ENCODE measurements around the gene SYNE1.
A peak's percentile ranks its signal among the peaks of the same experiment; 100 is the strongest.

SYNE1 gene

GRCh38 chr6:152391179-152391880, 245.8 kb downstream of the SYNE1 start:
- Mint-ChIP-seq H3K27ac (no peak overlapping the region), H3K27me3 (peaks cover 9% of the 10 kb centered on the region), H3K36me3 (no peaks in the 10 kb centered on the region), H3K4me1 (no peaks in the 10 kb centered on the region), H3K9me3 (no peaks in the 10 kb centered on the region), H3K4me3 (no peak overlapping the region)
- ATAC-seq (ENCODE audit: low read depth) (no peak), DNase-seq (ENCODE audit: low spot score in 2 of 2) (no peak)

DNA sequence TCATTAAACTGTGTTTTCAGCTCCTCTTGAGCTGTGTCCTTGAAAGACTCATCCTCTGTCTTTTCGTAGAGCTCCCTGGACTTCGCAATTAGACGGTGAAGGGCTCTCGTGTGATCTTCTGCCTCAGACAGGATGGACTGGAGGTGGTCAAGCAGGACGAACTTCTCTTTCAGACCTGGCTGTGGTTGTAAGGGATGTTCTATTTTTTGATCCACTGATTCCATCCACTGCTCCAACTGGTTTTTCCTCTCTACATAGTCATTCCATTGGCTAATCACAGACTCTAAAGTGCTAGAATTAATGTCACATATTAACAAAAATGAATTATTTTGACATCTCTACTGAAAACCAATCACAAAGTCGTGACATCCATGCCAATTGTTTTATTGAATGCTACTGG, 250.1 kb downstream of the SYNE1 start:
- Mint-ChIP-seq H3K36me3 (no peaks in the 10 kb centered on the region), H3K4me1 (no peaks in the 10 kb centered on the region)

DNA sequence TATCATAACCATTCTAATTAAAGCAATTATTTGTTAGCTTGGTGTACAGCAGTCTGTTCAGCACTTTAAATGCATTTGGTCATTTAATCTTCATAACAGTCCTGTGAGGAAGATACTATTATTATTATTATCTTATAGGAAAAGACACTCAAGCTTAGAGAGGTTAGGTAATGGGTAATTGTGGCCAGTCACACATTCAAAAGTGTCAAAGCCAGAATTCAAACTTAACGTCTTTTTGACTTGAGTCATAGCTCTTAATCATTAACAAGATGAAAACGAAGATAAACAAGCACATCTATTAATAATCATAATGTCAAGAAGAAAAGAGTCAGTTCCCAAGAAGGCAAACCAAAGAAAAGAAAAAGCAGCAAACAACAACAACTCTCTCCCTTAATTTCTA, 251.0 kb downstream of the SYNE1 start:
- no peak overlapping the region for H3K4me3 Mint-ChIP-seq
- H3K36me3 Mint-ChIP-seq, result no peaks in the 10 kb centered on the region
- no peak overlapping the region for H3K27ac Mint-ChIP-seq
- ATAC-seq (ENCODE audit: low read depth) (no peak), DNase-seq (ENCODE audit: low spot score in 2 of 2) (no peak)
- no peaks in the 10 kb centered on the region for H3K4me1 Mint-ChIP-seq
- peaks cover 11% of the 10 kb centered on the region for H3K27me3 Mint-ChIP-seq
- no peaks in the 10 kb centered on the region for H3K9me3 Mint-ChIP-seq

More for the DNA sequence above, 250.1 kb downstream of the SYNE1 start:
- Mint-ChIP-seq H3K9me3 (no peaks in the 10 kb centered on the region), H3K4me3 (no peak overlapping the region), H3K27ac (no peak overlapping the region), H3K27me3 (peaks cover 11% of the 10 kb centered on the region)
- no peak for DNase-seq (ENCODE audit: low spot score in 2 of 2)
- no peak for ATAC-seq (ENCODE audit: low read depth)

GRCh38 chr6:152380993-152381898, 255.9 kb downstream of the SYNE1 start:
- ATAC-seq (ENCODE audit: low read depth) (no peak), DNase-seq (ENCODE audit: low spot score in 2 of 2) (no peak)
- H3K36me3 Mint-ChIP-seq, result no peaks in the 10 kb centered on the region
- no peak overlapping the region for H3K27ac Mint-ChIP-seq
- peaks cover 7% of the 10 kb centered on the region for H3K27me3 Mint-ChIP-seq
- H3K4me3 Mint-ChIP-seq, result no peak overlapping the region
- H3K4me1 Mint-ChIP-seq, result no peaks in the 10 kb centered on the region
- no peaks in the 10 kb centered on the region for H3K9me3 Mint-ChIP-seq

DNA sequence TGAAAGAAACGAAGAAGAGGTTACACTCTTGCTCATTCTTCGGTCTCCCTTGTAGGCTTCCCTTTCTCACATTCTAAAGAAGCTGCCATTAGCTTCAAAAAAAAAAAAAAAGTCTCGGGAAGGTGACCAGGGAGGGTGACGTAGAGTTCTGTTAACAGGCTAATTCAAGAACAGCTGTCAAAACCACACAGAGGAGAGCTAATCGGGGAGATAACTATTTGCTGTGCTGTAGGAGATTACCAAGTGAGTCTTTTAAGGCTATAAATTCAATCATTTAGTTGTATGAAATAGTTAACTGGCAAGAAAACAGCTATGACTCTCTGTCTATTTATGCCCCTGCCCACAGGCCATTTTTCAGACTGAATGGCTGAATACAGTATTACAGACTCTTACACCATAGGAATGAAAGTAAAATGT, 256.8 kb downstream of the SYNE1 start:
- H3K27ac Mint-ChIP-seq, result no peak overlapping the region
- no peaks in the 10 kb centered on the region for H3K36me3 Mint-ChIP-seq
- no peak overlapping the region for H3K4me3 Mint-ChIP-seq
- H3K9me3 Mint-ChIP-seq, result no peaks in the 10 kb centered on the region
- no peaks in the 10 kb centered on the region for H3K4me1 Mint-ChIP-seq
- H3K27me3 Mint-ChIP-seq, result peaks cover 7% of the 10 kb centered on the region
- ATAC-seq (ENCODE audit: low read depth) (no peak), DNase-seq (ENCODE audit: low spot score in 2 of 2) (no peak)

DNA sequence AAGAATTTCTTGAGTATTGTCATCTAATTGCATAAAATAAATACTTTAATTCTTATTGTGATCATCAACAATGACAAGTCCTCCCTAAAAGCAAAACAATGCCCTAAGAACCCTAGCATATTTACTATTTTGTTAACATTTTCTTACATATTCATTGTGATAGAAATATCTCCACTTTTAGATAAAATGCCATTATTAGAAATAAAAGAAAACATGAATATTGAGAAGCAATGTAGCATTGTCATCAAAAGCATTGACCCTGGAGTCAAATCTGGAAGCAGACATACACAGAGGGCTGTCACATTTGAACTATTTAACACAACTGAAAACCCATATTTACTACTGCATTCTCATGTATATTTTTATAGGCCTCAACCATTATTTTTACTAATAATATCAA, 257.7 kb downstream of the SYNE1 start:
- DNase-seq (ENCODE audit: low spot score in 2 of 2) (no peak), ATAC-seq (ENCODE audit: low read depth) (no peak)
- Mint-ChIP-seq H3K36me3 (no peaks in the 10 kb centered on the region), H3K27me3 (peaks cover 7% of the 10 kb centered on the region), H3K9me3 (no peaks in the 10 kb centered on the region), H3K4me3 (no peak overlapping the region), H3K27ac (no peak overlapping the region), H3K4me1 (no peaks in the 10 kb centered on the region)

DNA sequence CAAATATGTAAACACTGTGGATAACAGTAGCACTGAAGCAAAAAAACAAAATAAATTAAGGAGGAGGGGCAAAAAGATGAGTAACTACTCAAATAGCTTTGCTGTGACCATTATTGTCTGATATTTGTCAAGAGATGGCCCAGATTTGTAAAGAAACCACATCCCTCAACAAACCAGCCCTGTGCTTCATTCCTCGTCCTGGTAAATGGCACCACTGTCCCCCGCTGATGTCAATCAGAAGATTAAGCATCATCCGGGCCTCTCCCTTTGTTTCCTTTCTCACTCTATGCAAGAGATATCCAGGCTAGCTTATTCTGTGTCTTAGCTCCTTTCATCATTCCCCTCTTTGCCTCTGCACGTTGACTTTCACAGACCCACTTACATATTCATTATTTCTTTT, 259.0 kb downstream of the SYNE1 start:
- no peak for ATAC-seq (ENCODE audit: low read depth)
- no peak for DNase-seq (ENCODE audit: low spot score in 2 of 2)
- Mint-ChIP-seq H3K4me1 (no peaks in the 10 kb centered on the region), H3K4me3 (no peak overlapping the region), H3K27me3 (peaks cover 2% of the 10 kb centered on the region), H3K36me3 (no peaks in the 10 kb centered on the region), H3K9me3 (no peaks in the 10 kb centered on the region), H3K27ac (no peak overlapping the region)

GRCh38 chr6:152375197-152375596, 262.0 kb downstream of the SYNE1 start:
- Mint-ChIP-seq H3K4me3 (no peak overlapping the region), H3K36me3 (no peaks in the 10 kb centered on the region), H3K4me1 (no peaks in the 10 kb centered on the region), H3K27ac (no peak overlapping the region), H3K27me3 (peaks cover 9% of the 10 kb centered on the region), H3K9me3 (no peaks in the 10 kb centered on the region)
- ATAC-seq (ENCODE audit: low read depth) (no peak), DNase-seq (ENCODE audit: low spot score in 2 of 2) (no peak)

GRCh38 chr6:152372945-152373344, 264.2 kb downstream of the SYNE1 start:
- H3K27me3 Mint-ChIP-seq, result peaks cover 14% of the 10 kb centered on the region
- ATAC-seq (ENCODE audit: low read depth), result no peak
- H3K4me1 Mint-ChIP-seq, result no peaks in the 10 kb centered on the region

GRCh38 chr6:152371775-152372174, 265.4 kb downstream of the SYNE1 start:
- Mint-ChIP-seq H3K36me3 (no peaks in the 10 kb centered on the region), H3K4me3 (no peak overlapping the region), H3K9me3 (no peaks in the 10 kb centered on the region), H3K4me1 (no peaks in the 10 kb centered on the region), H3K27ac (no peak overlapping the region), H3K27me3 (peaks cover 14% of the 10 kb centered on the region)
- ATAC-seq (ENCODE audit: low read depth) (no peak), DNase-seq (ENCODE audit: low spot score in 2 of 2) (no peak)

More at GRCh38 chr6:152372945-152373344, 264.2 kb downstream of the SYNE1 start:
- Mint-ChIP-seq H3K9me3 (no peaks in the 10 kb centered on the region), H3K36me3 (no peaks in the 10 kb centered on the region), H3K4me3 (no peak overlapping the region), H3K27ac (no peak overlapping the region)
- no peak for DNase-seq (ENCODE audit: low spot score in 2 of 2)

DNA sequence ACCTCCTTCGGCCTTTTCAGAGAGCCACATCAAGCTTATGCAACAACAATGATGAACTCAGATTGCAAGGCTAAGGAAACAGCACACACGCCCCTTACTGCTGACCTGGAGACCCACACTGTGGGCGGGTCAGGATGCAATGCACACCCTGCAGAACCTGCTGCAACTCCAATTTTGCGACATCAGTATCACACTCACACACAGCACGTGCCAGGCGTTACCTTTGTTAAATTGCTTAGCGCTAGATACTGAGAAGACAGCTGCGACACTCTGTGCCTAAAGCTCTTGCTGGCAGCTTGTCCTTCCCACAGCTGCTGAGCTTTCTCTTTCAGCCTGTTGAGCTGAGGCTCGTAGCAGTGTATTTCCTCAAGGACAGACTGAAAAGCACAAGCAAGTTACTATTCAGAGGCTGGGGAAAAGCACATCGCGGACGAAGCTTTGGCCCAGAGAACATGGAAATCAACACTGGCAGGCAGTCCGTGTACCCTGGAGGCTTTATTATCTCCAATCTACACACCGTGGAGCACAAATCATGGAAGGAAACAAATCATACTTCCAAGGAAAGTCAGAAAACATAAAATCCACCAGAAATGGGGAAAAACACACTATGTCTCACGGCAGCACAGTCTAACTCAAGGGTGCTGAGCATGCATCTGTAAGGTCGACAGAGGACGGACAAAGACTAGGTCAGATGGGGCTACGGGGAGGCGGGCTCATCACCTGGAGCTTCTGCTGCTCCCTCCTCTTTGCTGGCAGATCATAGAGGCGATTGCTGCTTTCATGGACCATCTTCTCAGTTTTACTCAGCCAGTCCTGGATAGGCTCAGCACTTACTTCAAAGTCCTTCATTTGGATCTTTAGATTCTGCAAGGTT, 268.2 kb downstream of the SYNE1 start:
- Mint-ChIP-seq H3K36me3 (no peaks in the 10 kb centered on the region), H3K4me1 (no peaks in the 10 kb centered on the region), H3K9me3 (no peaks in the 10 kb centered on the region), H3K4me3 (no peak overlapping the region), H3K27ac (no peak overlapping the region), H3K27me3 (peaks cover 20% of the 10 kb centered on the region)
- DNase-seq (ENCODE audit: low spot score in 2 of 2) (no peak), ATAC-seq (ENCODE audit: low read depth) (no peak)

GRCh38 chr6:152364866-152365265, 272.3 kb downstream of the SYNE1 start:
- no peak overlapping the region for H3K27ac Mint-ChIP-seq
- DNase-seq (ENCODE audit: low spot score in 2 of 2) (no peak), ATAC-seq (ENCODE audit: low read depth) (no peak)
- H3K36me3 Mint-ChIP-seq, result no peaks in the 10 kb centered on the region
- H3K4me3 Mint-ChIP-seq, result no peak overlapping the region
- H3K9me3 Mint-ChIP-seq, result no peaks in the 10 kb centered on the region
- peaks cover 13% of the 10 kb centered on the region for H3K27me3 Mint-ChIP-seq
- no peaks in the 10 kb centered on the region for H3K4me1 Mint-ChIP-seq

DNA sequence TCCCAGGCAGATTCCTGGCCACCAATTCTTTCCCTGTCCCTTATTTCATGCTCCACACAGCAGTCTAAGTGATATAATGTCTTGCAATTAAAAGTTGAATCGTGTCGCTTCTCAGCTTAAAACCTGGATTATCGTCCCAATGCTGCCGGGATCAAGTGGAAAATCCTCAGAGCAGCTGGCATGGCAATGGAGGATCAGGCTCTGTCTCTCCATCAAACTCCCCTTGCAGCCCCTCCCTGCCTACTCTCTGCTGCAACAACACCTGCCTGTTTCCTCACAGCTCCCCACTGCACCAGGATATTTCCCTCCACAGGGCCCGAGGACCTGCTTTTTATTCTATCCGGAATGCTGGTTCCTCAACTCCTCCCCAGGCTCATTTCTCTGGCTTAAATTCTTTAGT, 277.1 kb downstream of the SYNE1 start:
- DNase-seq (ENCODE audit: low spot score in 2 of 2) (no peak), ATAC-seq (ENCODE audit: low read depth) (no peak)
- Mint-ChIP-seq H3K4me1 (no peaks in the 10 kb centered on the region), H3K27me3 (no peaks in the 10 kb centered on the region), H3K9me3 (no peaks in the 10 kb centered on the region), H3K27ac (no peak overlapping the region), H3K36me3 (no peaks in the 10 kb centered on the region), H3K4me3 (no peak overlapping the region)

DNA sequence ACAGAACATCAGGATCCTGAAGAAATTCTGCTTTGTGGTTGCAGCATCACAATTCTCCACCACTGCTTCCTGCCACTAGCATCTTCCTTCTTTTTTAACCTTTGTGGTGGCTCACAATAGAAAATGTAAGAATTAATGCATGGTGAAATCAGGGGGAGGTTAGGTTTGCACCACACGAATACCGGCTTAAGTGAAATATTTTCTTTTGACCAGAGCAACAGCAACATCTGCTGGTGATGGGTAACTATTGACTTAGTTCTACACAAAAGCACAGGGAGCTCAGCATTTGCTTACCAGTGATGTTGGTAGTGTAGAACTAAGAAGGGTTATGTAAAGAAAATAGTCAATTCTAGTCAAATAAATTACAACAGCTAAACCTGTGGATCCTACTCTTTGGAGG, 280.5 kb downstream of the SYNE1 start:
- H3K4me1 Mint-ChIP-seq, result no peaks in the 10 kb centered on the region
- peaks cover 4% of the 10 kb centered on the region for H3K27me3 Mint-ChIP-seq
- DNase-seq (ENCODE audit: low spot score in 2 of 2) (no peak), ATAC-seq (ENCODE audit: low read depth) (peak; percentile 43)
- H3K27ac Mint-ChIP-seq, result no peak overlapping the region
- no peak overlapping the region for H3K4me3 Mint-ChIP-seq
- H3K9me3 Mint-ChIP-seq, result no peaks in the 10 kb centered on the region
- H3K36me3 Mint-ChIP-seq, result no peaks in the 10 kb centered on the region

Data from memory B cell (primary cell).